Nephron progenitor cell (in vitro differentiated cells): ENCODE results near the gene MYO18B.

ENCODE experiments used
- DNase-seq: peaks from one replicate; pipeline ENCODE4 v3.0.0; 2021
- H3K27ac Mint-ChIP-seq: 2 replicates; pipeline ENCODE4 v1.8.0; 2021; ENCODE audit warnings: mild to moderate bottlenecking, moderate library complexity, mixed read lengths
- H3K27me3 Mint-ChIP-seq: 2 replicates; pipeline ENCODE4 v1.8.0; 2021; ENCODE audit warnings: mild to moderate bottlenecking, low read depth, mixed read lengths; ENCODE audit not compliant: poor library complexity
- H3K36me3 Mint-ChIP-seq: 2 replicates; pipeline ENCODE4 v1.8.0; 2021; ENCODE audit warnings: low read depth, mixed read lengths
- H3K4me1 Mint-ChIP-seq: 2 replicates; pipeline ENCODE4 v1.8.0; 2021; ENCODE audit warnings: mixed read lengths
- H3K4me3 Mint-ChIP-seq: 2 replicates; pipeline ENCODE4 v1.8.0; 2021; ENCODE audit warnings: mild to moderate bottlenecking, moderate library complexity, mixed read lengths
- H3K9me3 Mint-ChIP-seq: 2 replicates; pipeline ENCODE4 v1.8.0; 2021; ENCODE audit warnings: mild to moderate bottlenecking, moderate library complexity, mixed read lengths
- TF ChIP-seq, protein P1 (sequence below): fragments of 200-600 bp; sonication (generic); IDR thresholded peaks from 2 replicates; pipeline ENCODE4 v1.5.0; 2021; ENCODE audit warnings: antibody characterized with exemption

MYO18B gene

DNA sequence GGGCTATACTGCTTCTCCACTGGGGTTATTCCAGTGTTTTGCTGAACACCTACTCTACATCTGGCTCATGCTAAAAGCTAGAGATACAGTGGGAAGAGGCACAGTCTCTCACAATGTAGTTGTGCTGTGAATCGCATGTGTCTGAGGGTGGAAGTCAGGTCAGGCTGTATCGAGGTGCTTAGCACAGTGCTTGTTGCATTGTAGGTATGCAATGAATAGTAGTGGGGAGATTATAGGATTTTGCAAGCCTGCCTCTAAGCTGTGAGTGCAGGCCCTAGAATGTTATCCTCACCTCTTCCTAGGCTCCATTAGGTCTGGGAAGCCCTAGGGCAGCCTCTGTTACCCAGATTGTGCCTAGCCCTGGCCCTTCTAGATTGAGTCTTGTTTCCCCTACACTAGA, 37.4 kb downstream of the MYO18B start:
- Mint-ChIP-seq H3K4me1 (no peaks in the 10 kb centered on the region), H3K9me3 (no peaks in the 10 kb centered on the region), H3K27ac (no peak overlapping the region), H3K27me3 (peaks cover 15% of the 10 kb centered on the region), H3K4me3 (no peak overlapping the region), H3K36me3 (no peaks in the 10 kb centered on the region)
- no peak for DNase-seq
- TF ChIP-seq, protein P1, sequence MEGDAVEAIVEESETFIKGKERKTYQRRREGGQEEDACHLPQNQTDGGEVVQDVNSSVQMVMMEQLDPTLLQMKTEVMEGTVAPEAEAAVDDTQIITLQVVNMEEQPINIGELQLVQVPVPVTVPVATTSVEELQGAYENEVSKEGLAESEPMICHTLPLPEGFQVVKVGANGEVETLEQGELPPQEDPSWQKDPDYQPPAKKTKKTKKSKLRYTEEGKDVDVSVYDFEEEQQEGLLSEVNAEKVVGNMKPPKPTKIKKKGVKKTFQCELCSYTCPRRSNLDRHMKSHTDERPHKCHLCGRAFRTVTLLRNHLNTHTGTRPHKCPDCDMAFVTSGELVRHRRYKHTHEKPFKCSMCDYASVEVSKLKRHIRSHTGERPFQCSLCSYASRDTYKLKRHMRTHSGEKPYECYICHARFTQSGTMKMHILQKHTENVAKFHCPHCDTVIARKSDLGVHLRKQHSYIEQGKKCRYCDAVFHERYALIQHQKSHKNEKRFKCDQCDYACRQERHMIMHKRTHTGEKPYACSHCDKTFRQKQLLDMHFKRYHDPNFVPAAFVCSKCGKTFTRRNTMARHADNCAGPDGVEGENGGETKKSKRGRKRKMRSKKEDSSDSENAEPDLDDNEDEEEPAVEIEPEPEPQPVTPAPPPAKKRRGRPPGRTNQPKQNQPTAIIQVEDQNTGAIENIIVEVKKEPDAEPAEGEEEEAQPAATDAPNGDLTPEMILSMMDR = no peak

DNA sequence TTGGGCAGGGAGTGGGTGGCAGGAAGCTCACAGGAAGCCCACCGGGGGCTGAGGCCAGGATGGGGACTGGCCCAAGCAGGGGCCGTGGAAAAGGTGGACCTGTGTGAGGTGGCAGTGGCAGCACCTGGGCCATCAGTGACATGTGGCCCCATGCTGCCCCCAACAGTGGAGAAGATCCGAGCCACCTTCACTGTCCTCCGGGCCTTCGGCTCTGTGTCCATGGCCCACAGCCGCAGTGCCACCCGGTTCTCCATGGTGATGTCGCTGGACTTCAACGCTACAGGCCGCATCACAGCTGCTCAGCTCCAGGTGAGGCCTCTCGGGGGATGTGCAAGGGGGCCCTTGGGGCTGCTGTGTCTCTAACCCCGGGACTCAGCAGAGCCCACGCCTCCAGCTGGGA, 37.9 kb downstream of the MYO18B start:
- Mint-ChIP-seq H3K4me1 (no peaks in the 10 kb centered on the region), H3K27ac (no peak overlapping the region), H3K36me3 (no peaks in the 10 kb centered on the region)

DNA sequence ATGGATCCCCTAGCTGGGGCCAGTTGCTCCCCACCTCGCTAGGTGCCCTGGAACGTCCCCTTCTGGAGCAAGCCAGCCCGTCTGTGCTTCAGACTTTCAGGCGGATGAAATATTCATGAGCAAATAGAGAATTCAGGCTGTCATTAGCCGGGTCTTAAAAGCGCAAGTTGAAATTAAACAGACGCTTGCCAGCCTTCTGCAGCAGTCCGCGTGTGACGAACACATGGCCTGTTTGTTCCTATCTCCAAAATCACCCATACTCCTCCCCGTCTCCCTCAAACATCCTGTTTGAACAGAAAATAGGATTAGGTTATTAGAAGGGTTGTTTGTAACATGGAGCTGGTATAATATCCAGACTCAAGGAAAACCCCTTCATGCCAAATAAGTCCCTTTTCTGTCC, 38.7 kb downstream of the MYO18B start:
- DNase-seq = no peak
- Mint-ChIP-seq H3K27ac (no peak overlapping the region), H3K36me3 (no peaks in the 10 kb centered on the region), H3K9me3 (no peaks in the 10 kb centered on the region), H3K4me1 (no peaks in the 10 kb centered on the region), H3K4me3 (no peak overlapping the region), H3K27me3 (peaks cover 15% of the 10 kb centered on the region)
- TF ChIP-seq, protein P1 = no peak

More for the DNA sequence above, 37.9 kb downstream of the MYO18B start:
- TF ChIP-seq, protein P1 = no peak
- Mint-ChIP-seq H3K9me3 (no peaks in the 10 kb centered on the region), H3K27me3 (peaks cover 12% of the 10 kb centered on the region), H3K4me3 (no peak overlapping the region)
- DNase-seq = no peak

DNA sequence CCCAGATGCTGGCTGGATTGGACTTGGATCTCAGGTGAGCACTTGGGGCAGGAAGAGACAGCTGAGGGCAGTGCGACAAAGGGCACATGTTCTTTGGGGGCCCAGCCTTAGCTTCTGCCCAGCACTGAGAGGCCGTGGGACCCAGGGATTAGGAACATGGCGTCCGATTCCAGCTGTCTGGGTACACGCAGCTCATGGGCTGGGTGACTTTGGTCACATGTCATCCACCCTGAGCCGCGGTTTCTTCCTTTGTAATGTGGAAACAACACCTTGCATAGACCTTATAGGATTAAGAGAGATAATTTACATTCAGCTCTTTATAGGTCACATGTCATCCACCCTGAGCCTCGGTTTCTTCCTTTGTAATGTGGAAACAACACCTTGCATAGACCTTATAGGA, 39.8 kb downstream of the MYO18B start:
- peaks cover 15% of the 10 kb centered on the region for H3K27me3 Mint-ChIP-seq
- H3K36me3 Mint-ChIP-seq = no peaks in the 10 kb centered on the region
- DNase-seq = no peak
- H3K4me1 Mint-ChIP-seq = no peaks in the 10 kb centered on the region
- no peak overlapping the region for H3K27ac Mint-ChIP-seq
- TF ChIP-seq, protein P1 = no peak
- no peaks in the 10 kb centered on the region for H3K9me3 Mint-ChIP-seq
- H3K4me3 Mint-ChIP-seq = no peak overlapping the region

DNA sequence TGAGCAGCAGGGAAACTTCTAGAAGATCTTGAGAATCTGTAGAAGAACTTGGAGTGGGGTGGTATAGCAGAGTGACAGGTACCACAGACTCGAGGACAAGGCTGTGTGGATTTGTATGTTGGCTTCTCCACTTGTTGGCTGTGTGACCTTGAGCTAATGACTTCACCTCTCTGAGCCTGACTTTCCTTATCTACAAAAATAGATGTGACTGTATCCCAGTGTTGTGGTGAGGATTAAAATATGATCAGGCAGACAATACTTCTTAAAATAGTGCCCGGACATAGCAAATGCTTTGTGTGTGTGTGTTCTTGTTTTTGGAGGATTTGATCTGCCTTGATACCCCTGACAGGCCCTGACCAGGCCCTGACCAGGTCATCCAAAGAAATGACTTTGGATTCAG, 40.8 kb downstream of the MYO18B start:
- Mint-ChIP-seq H3K9me3 (no peaks in the 10 kb centered on the region), H3K4me1 (no peaks in the 10 kb centered on the region), H3K27ac (no peak overlapping the region), H3K4me3 (no peak overlapping the region), H3K27me3 (peaks cover 14% of the 10 kb centered on the region), H3K36me3 (no peaks in the 10 kb centered on the region)
- TF ChIP-seq, protein P1 = no peak
- DNase-seq = no peak

DNA sequence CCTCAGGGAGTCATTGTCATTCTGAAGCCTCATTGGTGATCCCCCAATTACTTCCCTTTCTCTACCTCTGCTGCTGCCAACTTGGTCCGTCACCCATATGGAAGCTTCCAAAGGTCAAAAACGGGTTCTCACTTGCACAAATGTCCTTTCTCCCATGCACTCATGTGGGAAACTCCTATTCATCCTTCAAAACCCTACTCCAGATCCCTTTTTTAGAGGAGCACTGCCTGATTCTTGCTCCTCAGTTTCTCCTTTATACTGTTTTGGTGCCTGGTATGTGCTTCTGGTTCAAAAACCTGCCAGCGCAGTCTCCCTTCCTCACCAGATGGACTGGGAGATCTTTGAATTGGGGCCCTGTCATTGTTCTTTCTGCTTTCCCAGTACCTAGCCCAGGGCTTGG, 41.9 kb downstream of the MYO18B start:
- Mint-ChIP-seq H3K27ac (no peak overlapping the region), H3K27me3 (peaks cover 14% of the 10 kb centered on the region), H3K36me3 (no peaks in the 10 kb centered on the region), H3K4me3 (no peak overlapping the region), H3K9me3 (no peaks in the 10 kb centered on the region), H3K4me1 (no peaks in the 10 kb centered on the region)
- DNase-seq = no peak
- TF ChIP-seq, protein P1 = no peak
